Measurements from ENCODE around the gene ANKIB1. TPM values are rescaled to one million over a fixed set of nuclear protein-coding genes. Genes with fewer than 3 reads are reported as not detected.

The ANKIB1 gene
- total RNA-seq, 1 experiment from 2014 or later: 83.8 TPM

GRCh38 chr7:92281031-92281430, 35.3 kb downstream of the ANKIB1 start:
- POLR2A ChIA-PET: no interaction called here

GRCh38 chr7:92282221-92282814, 36.5 kb downstream of the ANKIB1 start:
- ATAC-seq: no peak
- in situ Hi-C loops (cut with HindIII; ENCODE audit: low pct_unique_long_range_greater_than_20kb, low sequenced_read_pairs) (no loop called here), intact Hi-C loops (cut with micrococcal nuclease; ENCODE audit: unreplicated experiment) (no loop called here)
- H3K27me3 ChIP-seq (ENCODE audit: control insufficient read depth, insufficient read depth, low read length): no peaks in the 10 kb centered on the region
- H3K36me3 ChIP-seq (ENCODE audit: control insufficient read depth, insufficient read depth, low read length): no peaks in the 10 kb centered on the region
- POLR2A ChIA-PET: no interaction called here
- no peaks in the 10 kb centered on the region for H3K4me1 ChIP-seq (ENCODE audit: control insufficient read depth, insufficient read depth, low read length)
- no peak overlapping the region for H3K27ac ChIP-seq (ENCODE audit: low read length)
- H3K9me3 ChIP-seq (ENCODE audit: control insufficient read depth, insufficient read depth, low read depth, low read length): no peaks in the 10 kb centered on the region
- no peak for DNase-seq (ENCODE audit: low read depth, low spot score)
- no peak overlapping the region for H3K4me3 ChIP-seq (ENCODE audit: low read depth in 2 of 2, low read length in 2 of 2)
- CTCF ChIA-PET: no interaction called here
- no TSS peak for BruUV-seq (replicated peaks)
- TF ChIP-seq REST (IDR thresholded peaks at IDR 0.05; ENCODE audit: insufficient read depth in 1 of 2, low read depth in 2 of 2, low read length in 1 of 2) (no peak), TCF7L2 (IDR thresholded peaks at IDR 0.05; ENCODE audit: low read depth, low read length) (no peak), POLR2AphosphoS5 (IDR thresholded peaks at IDR 0.05; ENCODE audit: low read depth, low read length) (no peak), CTCF (IDR thresholded peaks at IDR 0.05) (no peak), SIN3A (IDR thresholded peaks at IDR 0.05; ENCODE audit: borderline replicate concordance, insufficient read depth, low read depth, low read length) (no peak)

More at GRCh38 chr7:92281031-92281430, 35.3 kb downstream of the ANKIB1 start:
- intact Hi-C loops (cut with micrococcal nuclease; ENCODE audit: unreplicated experiment) (no loop called here), in situ Hi-C loops (cut with HindIII; ENCODE audit: low pct_unique_long_range_greater_than_20kb, low sequenced_read_pairs) (no loop called here)
- H3K4me1 ChIP-seq (ENCODE audit: control insufficient read depth, insufficient read depth, low read length): no peaks in the 10 kb centered on the region
- ATAC-seq (no peak), DNase-seq (ENCODE audit: low read depth, low spot score) (no peak)
- TF ChIP-seq REST (IDR thresholded peaks at IDR 0.05; ENCODE audit: insufficient read depth in 1 of 2, low read depth in 2 of 2, low read length in 1 of 2): no peak
- no peak for TF ChIP-seq TCF7L2 (IDR thresholded peaks at IDR 0.05; ENCODE audit: low read depth, low read length)
- no peak for TF ChIP-seq CTCF (IDR thresholded peaks at IDR 0.05)
- no peak for TF ChIP-seq SIN3A (IDR thresholded peaks at IDR 0.05; ENCODE audit: borderline replicate concordance, insufficient read depth, low read depth, low read length)
- TF ChIP-seq POLR2AphosphoS5 (IDR thresholded peaks at IDR 0.05; ENCODE audit: low read depth, low read length): no peak
- no peaks in the 10 kb centered on the region for H3K27me3 ChIP-seq (ENCODE audit: control insufficient read depth, insufficient read depth, low read length)
- no peak overlapping the region for H3K4me3 ChIP-seq (ENCODE audit: low read depth in 2 of 2, low read length in 2 of 2)
- H3K9me3 ChIP-seq (ENCODE audit: control insufficient read depth, insufficient read depth, low read depth, low read length): no peaks in the 10 kb centered on the region
- no peak overlapping the region for H3K27ac ChIP-seq (ENCODE audit: low read length)
- CTCF ChIA-PET: no interaction called here
- BruUV-seq (replicated peaks): no TSS peak
- H3K36me3 ChIP-seq (ENCODE audit: control insufficient read depth, insufficient read depth, low read length): no peaks in the 10 kb centered on the region
